Lower lobe of right lung (tissue), 2 donors: ENCODE results near the gene LRTM2. TPM values are rescaled to one million over a fixed set of nuclear protein-coding genes. Genes with fewer than 3 reads are reported as not detected.

Experiments used
- ATAC-seq, 2 donors: fragments of 200-7000 bp; cut with Tn5 transposase; one replicate each; pipeline ENCODE4 v1.9.1; 2020 to 2022; ENCODE audit warnings: mild to moderate bottlenecking in 2 of 2, moderate library complexity in 2 of 2
- DNase-seq: peaks from one replicate; pipeline ENCODE4 v3.0.0-alpha.2; 2020
- H3K27ac ChIP-seq: fragments of 200-600 bp; one replicate; pipeline ENCODE4 v1.8.0; 2022
- H3K27me3 ChIP-seq: fragments of 200-600 bp; one replicate; pipeline ENCODE4 v1.8.0; 2022; ENCODE audit warnings: low read depth
- H3K36me3 ChIP-seq: fragments of 200-600 bp; one replicate; pipeline ENCODE4 v1.8.0; 2022; ENCODE audit warnings: mild to moderate bottlenecking
- H3K4me1 ChIP-seq: fragments of 200-600 bp; one replicate; pipeline ENCODE4 v1.8.0; 2022
- H3K4me3 ChIP-seq: fragments of 200-600 bp; one replicate; pipeline ENCODE4 v1.8.0; 2022; ENCODE audit warnings: mild to moderate bottlenecking
- H3K9me3 ChIP-seq: fragments of 200-600 bp; one replicate; pipeline ENCODE4 v1.8.0; 2022
- CTCF ChIP-seq: fragments of 200-600 bp; IDR thresholded peaks from one replicate; pipeline ENCODE4 v1.8.0; 2022; ENCODE audit warnings: antibody characterized with exemption, mild to moderate bottlenecking
- intact Hi-C: fragments of 100-400 bp; cut with DNase I; formaldehyde crosslinking; loops from one replicate; pipeline ENCODE4 v1.11.0; 2022
- long read RNA-seq: library from polyadenylated mRNA; unstranded; transcript quantifications from one replicate; pipeline ENCODE4 v2.0.0, GENCODE V29; 2021
- total RNA-seq: library from RNA; stranded (reverse); fragmentation: NEBNext Ultra II Directional; extraction: Animal tissue kit (Norgen Biotek cat#: 25700); gene quantifications from one replicate; pipeline ENCODE4 v1.2.1, GENCODE V29; 2021
- donor health status: DM: no; HTN: yes; CAD: no; lungs with severe emphysema.

Gene LRTM2
- not detected for total RNA-seq
- long read RNA-seq, result 0 reads

- no peak for TF ChIP-seq CTCF
- no peaks in the 10 kb centered on the region for H3K36me3 ChIP-seq
- H3K4me3 ChIP-seq, result no peak within 1 kb of the TSS
- H3K27ac ChIP-seq, result no peak within 1 kb of the TSS
- peaks cover 56% of the 10 kb centered on the region for H3K27me3 ChIP-seq
- no peak for ATAC-seq
- no peaks in the 10 kb centered on the region for H3K9me3 ChIP-seq
- DNase-seq, result no peak
- intact Hi-C loops, result no loop called here
- peaks cover 6% of the 10 kb centered on the region for H3K4me1 ChIP-seq
Measured at GRCh38 chr12:1820191-1820895, at the start of gene LRTM2. LRTM2 (plus strand) TSS chr12:1820565; CDS start chr12:1828149, 7,584 bp downstream.

GRCh38 chr12:1773937-1774655, 46.3 kb upstream of the LRTM2 start:
- ATAC-seq, result no peak
- H3K36me3 ChIP-seq, result peaks cover 31% of the 10 kb centered on the region
- intact Hi-C loops, result no loop called here
- H3K27ac ChIP-seq, result no peak overlapping the region
- peaks cover 1% of the 10 kb centered on the region for H3K4me1 ChIP-seq
- H3K27me3 ChIP-seq, result no peaks in the 10 kb centered on the region
- no peaks in the 10 kb centered on the region for H3K9me3 ChIP-seq
- H3K4me3 ChIP-seq, result no peak overlapping the region
- no peak for TF ChIP-seq CTCF
- no peak for DNase-seq

GRCh38 chr12:1776170-1776921, 44.0 kb upstream of the LRTM2 start:
- H3K36me3 ChIP-seq, result peaks cover 34% of the 10 kb centered on the region
- peaks cover 17% of the 10 kb centered on the region for H3K4me1 ChIP-seq
- TF ChIP-seq CTCF, result no peak
- no peaks in the 10 kb centered on the region for H3K27me3 ChIP-seq
- ATAC-seq, result no peak
- no peak overlapping the region for H3K4me3 ChIP-seq
- no peak overlapping the region for H3K27ac ChIP-seq
- no peak for DNase-seq
- intact Hi-C loops, result no loop called here
- H3K9me3 ChIP-seq, result no peaks in the 10 kb centered on the region

- no peak overlapping the region for H3K4me3 ChIP-seq
- H3K4me1 ChIP-seq, result peaks cover 28% of the 10 kb centered on the region
- H3K9me3 ChIP-seq, result no peaks in the 10 kb centered on the region
- intact Hi-C loops, result no loop called here
- H3K36me3 ChIP-seq, result peaks cover 40% of the 10 kb centered on the region
- DNase-seq (no peak), ATAC-seq (no peak)
- TF ChIP-seq CTCF, result no peak
- no peak overlapping the region for H3K27ac ChIP-seq
- H3K27me3 ChIP-seq, result no peaks in the 10 kb centered on the region
Measured at GRCh38 chr12:1777798-1778197, 42.6 kb upstream of the LRTM2 start.

GRCh38 chr12:1778911-1779310, 41.5 kb upstream of the LRTM2 start:
- no peak for DNase-seq
- H3K27ac ChIP-seq, result no peak overlapping the region
- no peak overlapping the region for H3K4me3 ChIP-seq
- no peak for TF ChIP-seq CTCF
- no peaks in the 10 kb centered on the region for H3K9me3 ChIP-seq
- H3K4me1 ChIP-seq, result peaks cover 28% of the 10 kb centered on the region
- no peaks in the 10 kb centered on the region for H3K27me3 ChIP-seq
- intact Hi-C loops, result no loop called here
- H3K36me3 ChIP-seq, result peaks cover 38% of the 10 kb centered on the region
- no peak for ATAC-seq
